Tibial nerve (tissue), 3 donors: ENCODE measurements around the gene ADGRG7.
A peak's percentile ranks its signal among the peaks of the same experiment; 100 is the strongest.

Experiments used
- POLR2A ChIP-seq, 2 donors: fragments of 450-650 bp; IDR thresholded peaks; one replicate each; pipeline ENCODE4 v1.6.1; 2017; ENCODE audit warnings: antibody characterized with exemption in 2 of 2, mild to moderate bottlenecking in 2 of 2, moderate library complexity in 2 of 2
- TF ChIP-seq, protein P1 (sequence below), 5 experiments: fragments of 200-600 bp in 3 of 5; fragments of 450-650 bp in 2 of 5; sonication (generic) in 3 of 5; IDR thresholded peaks; one replicate each; pipeline ENCODE4 v1.5.1; 2016 to 2019; ENCODE audit warnings: antibody characterized with exemption in 5 of 5, mild to moderate bottlenecking in 3 of 5, moderate library complexity in 2 of 5

DNA sequence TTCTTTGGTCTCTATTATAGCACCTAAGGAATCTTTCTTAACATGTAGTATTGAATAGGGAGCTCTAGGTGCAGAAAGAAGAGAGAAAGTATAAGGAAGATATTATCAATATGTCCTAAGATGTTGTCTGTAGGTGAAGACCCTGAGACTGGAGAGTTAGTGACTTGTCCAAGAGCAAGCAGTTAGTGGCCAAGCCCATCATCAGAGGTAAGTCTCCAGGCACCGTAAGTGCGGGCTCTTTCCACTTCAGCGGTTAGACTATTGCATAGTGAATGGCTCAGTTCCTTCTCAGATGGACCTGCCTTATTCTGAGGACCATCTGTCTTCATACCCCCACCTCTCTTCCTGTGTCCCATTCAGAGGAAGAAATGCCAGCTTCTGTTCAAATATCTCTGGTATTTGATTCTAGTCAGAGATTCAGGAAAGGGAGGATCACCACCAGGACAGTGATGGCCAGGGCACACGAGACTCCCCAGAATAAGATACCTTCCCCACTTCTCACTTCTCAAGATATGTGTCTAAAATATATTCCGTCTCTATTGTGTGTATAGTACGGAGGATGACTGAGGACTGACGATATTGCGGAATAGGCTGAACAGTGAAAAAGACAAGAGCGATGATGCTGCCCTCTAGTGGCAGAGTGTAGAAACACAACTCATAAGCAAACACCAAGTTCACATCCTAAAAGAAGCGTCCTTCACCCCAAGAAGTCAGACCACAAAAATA is 19.1 kb upstream of the ADGRG7 start:
- no peak for TF ChIP-seq POLR2A (IDR thresholded peaks at IDR 0.05)
- TF ChIP-seq, protein P1, sequence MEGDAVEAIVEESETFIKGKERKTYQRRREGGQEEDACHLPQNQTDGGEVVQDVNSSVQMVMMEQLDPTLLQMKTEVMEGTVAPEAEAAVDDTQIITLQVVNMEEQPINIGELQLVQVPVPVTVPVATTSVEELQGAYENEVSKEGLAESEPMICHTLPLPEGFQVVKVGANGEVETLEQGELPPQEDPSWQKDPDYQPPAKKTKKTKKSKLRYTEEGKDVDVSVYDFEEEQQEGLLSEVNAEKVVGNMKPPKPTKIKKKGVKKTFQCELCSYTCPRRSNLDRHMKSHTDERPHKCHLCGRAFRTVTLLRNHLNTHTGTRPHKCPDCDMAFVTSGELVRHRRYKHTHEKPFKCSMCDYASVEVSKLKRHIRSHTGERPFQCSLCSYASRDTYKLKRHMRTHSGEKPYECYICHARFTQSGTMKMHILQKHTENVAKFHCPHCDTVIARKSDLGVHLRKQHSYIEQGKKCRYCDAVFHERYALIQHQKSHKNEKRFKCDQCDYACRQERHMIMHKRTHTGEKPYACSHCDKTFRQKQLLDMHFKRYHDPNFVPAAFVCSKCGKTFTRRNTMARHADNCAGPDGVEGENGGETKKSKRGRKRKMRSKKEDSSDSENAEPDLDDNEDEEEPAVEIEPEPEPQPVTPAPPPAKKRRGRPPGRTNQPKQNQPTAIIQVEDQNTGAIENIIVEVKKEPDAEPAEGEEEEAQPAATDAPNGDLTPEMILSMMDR (IDR thresholded peaks at IDR 0.05): peak; percentile 81 to 88 (median 82)
